DLD1 (cell line): ENCODE results near the gene RSPRY1.
"Not testable (repeated sequence)": the region's sequence is repeated elsewhere in the genome, so short reads cannot be mapped to it uniquely, and the experiment has no call there.

Experiments used
- in situ Hi-C: cut with HindIII; loops from 2 replicates; pipeline ENCODE4 v1.10.0; 2017; ENCODE audit warnings: low sequenced_read_pairs

The RSPRY1 gene

DNA sequence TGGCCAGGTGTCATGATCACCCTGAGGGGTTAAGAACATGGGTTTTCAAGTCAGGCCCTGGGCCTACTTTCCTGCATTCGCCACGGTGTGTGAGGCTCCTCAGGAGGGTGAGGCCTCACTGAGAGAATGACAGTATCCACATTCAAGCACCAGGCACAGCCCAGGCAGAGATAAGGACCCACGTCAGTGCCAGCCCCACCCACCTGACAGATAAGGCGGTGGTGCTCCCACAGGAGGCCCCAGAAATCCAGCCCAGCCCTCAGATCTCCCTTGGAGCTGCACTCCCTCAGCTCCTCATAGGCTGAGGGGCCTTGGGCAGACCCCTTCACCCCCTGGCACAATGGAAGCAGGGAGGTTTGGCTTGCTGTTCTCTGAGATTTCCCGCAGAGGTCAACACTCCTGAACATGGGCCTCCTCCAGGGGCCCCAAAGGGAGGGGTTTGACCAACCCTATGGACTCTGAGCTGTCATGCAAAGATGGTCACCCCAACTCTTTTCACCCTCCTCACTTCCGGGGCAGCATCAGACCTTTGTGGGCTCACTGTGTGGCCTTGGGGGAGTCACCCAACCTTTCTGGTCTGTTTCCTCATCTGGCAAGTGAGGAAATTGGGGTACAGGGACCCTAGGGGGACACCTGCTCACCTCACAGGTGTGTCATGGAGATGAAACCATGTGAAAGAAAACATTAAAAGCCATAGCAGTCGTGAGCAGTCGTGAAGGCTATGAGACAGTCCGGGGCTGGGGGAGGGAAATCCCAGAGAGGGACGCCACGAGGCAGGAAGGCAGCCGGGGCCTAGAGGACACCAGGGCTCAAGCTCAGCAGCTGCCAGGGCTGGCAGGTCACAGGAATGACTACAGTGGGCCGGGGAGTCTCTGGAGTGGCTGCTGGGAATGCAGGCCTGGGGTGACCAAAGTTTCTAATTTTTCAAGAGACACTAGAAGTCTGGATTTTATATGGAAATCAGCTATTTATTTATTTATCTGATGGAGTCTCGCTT, 83.0 kb downstream of the RSPRY1 start:
- in situ Hi-C loops: no loop called here

DNA sequence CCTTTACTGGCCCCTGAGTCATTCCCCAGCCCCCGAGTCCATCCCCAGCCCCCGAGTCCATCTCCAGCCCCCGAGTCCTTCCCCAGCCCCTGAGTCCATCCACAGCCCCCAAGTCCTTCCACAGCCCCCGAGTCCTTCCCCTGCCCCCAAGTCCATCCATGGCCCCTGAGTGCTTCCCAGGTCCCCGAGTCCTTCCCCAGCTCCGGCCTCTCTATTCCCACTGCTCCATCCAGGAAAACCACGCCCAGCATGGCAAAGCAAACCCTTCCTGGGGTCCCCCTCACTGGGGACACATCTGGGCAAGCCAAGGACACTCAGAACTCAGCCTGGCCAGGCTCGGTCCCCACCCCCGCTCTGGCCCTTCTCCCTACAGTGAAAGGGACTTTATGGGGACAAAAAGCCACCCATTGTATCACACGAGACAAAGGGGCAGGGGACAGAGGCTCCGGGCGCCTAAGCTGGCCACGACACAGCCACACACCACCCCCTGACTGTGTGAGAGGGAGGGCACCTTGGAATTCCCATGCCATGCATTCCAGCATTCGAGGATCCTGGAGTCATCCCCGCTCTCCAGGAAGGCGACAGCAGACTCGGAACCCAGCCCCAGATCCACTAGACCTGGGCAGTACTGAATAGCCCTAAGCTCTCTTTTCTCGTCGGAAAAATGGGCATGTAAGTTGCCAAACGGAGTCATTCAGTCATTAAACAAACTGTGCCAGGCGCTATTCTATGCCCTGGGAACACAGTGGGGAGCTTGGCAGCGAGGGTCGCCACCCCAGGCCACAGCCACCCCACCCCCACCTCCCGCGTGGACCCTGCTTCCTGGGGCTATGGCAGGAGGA, 84.3 kb downstream of the RSPRY1 start:
- in situ Hi-C loops: no loop called here

DNA sequence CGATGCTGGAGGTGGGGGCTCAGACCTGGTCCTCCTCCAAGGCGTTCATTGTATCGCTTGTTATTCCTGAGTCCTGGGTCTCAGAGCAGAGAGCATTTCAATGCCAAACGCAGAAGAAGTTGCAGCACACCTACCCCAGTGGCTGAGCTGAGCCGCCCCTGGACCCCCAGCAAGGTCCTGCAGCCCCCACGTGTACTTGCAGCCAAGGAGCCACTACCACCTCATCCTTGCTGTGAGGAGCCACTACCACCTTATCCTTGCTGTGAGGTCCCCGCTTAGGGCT, 84.9 kb downstream of the RSPRY1 start:
- in situ Hi-C loops: no loop called here

DNA sequence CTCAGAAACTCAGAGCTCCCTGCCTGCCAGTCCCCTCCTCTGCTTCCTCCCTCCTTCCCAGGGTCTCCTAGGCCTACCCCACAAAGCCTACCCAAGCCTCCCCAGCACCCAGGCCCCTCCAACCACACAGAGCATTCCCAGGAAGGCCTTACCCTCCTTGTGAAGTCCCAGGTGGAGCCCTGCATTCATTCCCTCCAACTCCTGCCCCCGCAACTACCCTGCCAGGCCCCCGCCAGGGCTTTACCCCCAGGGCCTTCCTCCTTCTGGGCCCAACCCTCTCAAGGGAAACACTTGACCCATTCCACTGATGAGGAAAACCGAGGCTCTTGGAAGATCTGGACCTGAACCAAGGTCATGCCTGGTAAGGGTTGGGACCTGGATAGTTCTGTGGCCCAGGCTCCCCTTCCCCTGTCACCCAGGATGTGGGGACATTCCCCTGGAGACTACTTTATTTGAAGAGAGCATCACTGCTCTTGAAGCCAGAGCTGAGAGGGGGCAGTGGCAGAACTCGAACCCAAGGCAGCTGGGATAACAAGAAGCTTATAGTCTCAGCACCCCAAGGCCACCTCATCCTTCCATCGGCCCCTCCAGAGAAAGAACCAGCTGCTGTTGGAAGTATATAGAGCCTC, 85.9 kb downstream of the RSPRY1 start:
- in situ Hi-C loops: no loop called here

DNA sequence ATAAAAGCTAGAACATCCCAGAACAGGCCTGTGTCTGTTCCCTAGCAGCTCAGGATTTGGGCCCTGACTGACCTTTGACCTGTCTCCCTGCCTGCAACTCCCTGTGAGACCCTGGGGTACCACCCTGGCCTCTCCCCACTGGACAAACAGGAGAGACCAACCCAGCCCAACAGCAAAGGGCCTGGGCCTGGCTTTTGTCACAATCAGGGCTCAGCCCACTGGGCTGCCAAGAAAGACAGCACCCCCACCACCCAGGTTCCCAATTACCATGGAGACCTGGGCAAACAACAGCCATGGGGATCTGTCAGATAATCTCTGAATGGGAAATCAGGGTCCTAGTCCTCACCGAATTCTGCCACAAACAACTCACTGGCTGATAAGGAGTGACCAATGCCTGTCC, 87.2 kb downstream of the RSPRY1 start:
- in situ Hi-C loops: no loop called here

DNA sequence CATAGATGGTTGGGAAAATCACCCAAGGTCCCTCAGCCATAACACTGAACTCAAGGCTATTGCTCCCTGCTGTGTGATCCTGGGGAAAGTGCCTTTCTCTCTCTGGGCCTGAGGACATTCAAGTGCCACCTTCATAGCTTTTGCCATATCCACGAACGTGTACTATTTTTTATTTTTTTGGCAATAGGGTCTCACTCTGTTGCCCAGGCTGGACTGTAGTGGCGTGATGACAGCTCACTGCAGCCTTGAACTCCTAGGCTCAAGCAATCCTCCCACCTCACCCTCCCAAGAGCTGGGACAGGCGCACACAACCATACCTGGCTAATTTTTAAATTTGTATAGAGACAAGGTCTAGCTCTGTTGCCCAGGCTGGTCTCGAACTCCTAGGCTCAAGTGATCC, 87.7 kb downstream of the RSPRY1 start:
- in situ Hi-C loops: no loop called here

DNA sequence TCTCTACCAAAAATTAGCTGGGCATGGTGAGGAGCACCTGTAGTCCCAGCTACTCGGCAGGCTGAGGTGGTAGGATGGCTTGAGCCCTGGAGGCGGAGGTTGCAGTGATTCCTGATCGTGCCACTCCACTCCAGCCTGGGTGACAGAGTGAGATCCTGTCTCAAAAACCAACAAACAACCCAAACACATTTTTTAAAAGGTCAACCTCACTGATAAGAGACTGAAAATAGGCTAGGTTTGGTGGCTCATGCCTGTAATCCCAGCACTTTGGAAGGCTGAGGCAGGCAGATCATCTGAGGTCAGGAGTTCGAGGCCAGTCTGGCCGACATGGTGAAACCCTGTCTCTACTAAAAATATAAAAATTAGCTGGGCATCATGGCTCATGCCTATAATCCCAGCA, 89.8 kb downstream of the RSPRY1 start:
- in situ Hi-C loops: not testable (repeated sequence)

DNA sequence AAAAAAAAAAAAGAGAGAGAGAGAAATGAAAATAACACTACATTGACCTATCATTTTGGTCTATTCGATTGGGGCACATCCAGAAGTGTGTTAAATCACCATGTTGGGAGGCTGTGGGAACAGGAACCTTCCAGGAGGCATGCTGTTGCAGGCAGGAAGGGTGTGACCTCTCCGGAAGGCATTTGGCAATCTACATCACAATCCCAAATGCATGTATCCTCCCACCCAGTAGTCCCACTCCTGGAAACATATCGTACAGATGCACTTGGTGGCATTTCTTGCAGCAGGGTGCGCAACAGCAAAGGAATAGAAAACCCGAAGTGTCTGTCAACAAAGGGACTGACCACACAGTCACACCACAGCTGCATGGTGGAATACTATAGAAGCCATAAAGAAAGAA, 90.5 kb downstream of the RSPRY1 start:
- in situ Hi-C loops: no loop called here

DNA sequence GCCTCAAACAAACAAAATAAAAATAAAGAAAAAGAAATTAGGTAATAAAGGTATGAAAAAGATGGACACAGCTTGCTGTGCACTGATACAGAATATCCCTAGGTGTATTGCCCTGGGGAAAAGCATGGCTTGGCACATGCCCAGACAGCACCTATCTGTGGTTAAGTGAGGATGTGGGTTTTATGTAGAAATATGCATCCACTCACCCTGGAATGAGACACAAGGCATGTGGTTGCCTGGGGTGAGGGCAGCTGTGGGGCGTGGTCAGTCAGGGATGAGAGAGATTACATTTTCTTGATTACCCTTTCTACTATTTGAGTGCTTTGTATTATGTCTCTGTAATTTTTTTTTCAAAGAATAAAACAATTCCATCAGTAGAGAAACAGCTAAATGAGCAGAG, 91.5 kb downstream of the RSPRY1 start:
- in situ Hi-C loops: no loop called here

DNA sequence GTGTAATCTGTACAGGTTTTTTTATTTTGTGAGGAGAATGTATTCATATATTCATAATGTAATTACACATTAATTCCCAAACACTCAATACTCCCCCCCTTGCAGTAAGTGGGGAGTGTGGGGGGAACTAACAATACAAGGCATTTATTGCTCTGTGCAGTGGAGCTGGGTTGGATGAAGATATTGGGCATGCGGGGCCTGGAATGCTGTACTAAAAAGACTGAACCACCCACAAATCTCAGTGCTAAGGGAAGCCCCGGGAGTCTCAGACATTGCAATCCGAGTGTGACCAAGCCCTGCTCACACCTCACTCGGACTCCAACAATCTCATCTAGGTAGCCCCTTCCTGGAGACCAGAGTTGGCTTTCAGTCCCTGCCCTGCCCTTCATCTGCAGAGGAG, 92.4 kb downstream of the RSPRY1 start:
- in situ Hi-C loops: no loop called here

DNA sequence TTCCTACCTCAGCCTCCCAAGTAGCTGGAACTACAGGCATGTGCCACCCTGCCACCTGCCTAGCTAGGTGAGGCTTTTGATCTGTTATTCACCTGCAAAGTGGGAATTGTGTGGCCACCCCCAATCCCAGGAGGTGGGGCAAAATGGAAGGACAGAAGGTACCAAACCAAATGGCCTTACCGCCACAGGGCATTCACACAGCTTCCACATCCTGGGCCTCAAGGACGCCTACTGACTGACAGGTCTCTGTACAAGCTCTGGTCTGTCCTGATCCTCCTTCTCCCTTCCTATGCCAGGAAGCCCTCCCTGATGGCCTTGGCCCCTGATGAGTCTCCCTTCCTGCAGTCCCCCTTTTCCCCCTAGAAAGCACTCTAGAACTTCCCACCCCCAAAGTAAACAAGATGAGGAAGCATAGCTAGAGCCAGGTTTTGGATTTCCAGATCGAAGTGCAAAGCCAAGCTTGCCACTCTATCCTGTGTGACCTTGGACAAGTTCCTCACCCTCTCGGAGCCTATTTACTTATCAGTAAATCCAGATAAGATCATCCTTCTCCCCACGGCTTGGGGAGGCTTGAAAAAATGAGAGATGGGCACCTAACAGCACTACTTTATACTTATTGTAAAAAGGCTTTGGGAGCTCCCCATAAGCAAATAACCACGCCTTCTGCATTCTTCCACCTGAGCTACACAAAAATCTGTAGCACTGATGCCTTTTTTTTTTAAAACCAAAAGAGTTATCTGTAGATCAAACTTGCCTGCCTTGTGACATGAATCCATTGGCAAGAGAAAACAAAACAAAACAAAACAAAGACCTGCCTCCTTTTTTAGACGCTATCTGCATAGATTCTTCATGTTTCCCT, 93.9 kb downstream of the RSPRY1 start:
- in situ Hi-C loops: no loop called here

DNA sequence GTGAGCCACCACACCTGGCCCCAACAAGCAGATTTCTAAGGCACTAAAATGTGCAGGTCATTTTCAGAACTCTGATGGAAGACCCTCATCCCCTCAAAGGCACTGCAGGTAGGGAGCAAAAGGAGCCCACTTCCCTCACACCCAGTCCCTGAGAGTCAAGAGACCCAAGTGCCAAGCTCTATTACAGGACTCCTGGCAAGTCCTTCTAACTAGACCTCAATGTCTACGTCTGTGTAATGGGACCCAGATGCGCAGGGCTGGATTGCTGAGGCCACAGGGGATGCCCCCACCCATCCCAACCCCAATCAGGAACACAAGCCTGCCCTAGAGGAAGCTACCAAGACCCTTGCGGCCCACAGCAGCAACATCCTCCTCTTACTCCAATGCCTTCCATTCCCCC, 95.7 kb downstream of the RSPRY1 start:
- in situ Hi-C loops: no loop called here

DNA sequence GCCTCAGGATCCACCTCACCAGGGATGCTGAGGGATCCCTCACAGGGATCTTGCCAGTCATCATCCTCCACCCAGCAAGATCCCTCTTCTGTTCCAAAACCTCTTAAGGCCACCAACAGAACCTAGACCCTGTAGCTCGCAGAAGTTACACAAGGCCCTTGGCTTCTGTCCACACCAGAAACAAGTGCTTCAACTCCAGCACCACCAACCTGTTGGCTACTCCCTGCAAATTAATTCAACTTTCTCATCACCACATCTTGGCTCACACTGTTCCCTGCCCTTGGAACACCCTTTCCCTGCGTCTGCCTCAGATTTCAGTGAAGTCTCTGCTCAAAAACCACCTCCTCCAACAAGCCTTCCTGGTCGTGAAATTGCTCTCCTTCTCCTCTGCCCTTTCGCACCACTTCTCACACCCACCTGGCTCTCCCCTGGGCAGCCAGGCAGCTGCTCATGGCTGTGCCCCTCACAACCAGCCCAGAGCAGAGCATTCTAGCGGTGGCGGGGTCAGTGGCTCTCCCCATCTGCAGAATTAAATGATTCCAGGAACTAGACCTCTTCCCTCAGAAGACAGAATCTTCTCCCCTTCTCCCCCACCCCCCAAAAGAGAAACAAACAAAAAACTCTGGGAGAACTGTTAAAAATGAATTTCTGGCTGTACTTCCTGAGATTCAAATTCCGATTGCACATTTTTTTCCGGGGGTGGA, 96.5 kb downstream of the RSPRY1 start:
- in situ Hi-C loops: no loop called here

DNA sequence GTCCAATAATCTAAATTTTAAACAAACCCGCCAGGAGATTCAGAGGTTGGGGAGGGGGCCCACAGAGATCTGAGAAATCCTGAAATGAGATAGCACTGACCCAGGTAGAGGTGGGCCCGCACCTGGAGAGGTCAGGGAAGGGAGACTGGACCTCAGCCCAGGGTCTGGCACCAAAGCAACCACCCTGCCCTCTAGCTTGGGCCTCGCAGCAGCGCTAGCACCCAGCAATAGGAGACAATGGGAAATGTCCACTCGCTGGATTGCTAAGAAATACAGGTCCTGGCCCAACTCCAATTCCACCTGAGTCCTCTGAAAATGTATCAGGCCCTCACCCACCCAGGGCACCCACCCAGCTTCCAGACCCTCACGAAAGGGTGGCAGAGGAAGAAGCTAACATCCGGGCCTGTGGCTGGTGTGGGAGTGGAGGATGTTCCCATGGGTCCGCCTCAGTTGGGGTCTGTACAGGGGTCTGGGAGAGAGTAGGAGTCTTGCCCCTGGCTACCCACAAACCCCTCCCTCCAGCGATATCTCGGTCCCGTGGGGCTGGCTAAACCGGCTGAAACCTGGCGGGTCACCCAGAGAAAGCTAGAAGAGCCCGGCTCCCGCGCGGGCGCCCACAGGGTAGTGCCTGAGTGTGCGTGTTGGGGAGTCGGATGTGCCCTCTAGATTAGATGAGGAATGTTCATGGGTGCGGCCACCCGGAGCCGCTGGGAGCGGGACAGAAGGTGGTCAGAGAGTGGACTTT, 97.3 kb downstream of the RSPRY1 start:
- in situ Hi-C loops: no loop called here

DNA sequence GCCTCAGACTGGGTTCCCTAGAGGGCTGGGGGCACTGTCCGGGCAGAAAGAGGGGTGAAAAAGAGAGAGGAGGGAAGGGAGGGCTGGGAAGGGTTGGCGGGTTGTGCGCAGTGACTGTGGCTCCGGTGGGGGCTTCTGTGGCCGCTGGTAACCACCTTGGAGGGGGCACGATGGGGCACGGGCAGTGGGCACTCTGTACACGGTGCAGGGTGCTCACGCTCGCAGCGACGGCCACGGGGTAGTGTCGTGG, 97.8 kb downstream of the RSPRY1 start:
- in situ Hi-C loops: no loop called here

DNA sequence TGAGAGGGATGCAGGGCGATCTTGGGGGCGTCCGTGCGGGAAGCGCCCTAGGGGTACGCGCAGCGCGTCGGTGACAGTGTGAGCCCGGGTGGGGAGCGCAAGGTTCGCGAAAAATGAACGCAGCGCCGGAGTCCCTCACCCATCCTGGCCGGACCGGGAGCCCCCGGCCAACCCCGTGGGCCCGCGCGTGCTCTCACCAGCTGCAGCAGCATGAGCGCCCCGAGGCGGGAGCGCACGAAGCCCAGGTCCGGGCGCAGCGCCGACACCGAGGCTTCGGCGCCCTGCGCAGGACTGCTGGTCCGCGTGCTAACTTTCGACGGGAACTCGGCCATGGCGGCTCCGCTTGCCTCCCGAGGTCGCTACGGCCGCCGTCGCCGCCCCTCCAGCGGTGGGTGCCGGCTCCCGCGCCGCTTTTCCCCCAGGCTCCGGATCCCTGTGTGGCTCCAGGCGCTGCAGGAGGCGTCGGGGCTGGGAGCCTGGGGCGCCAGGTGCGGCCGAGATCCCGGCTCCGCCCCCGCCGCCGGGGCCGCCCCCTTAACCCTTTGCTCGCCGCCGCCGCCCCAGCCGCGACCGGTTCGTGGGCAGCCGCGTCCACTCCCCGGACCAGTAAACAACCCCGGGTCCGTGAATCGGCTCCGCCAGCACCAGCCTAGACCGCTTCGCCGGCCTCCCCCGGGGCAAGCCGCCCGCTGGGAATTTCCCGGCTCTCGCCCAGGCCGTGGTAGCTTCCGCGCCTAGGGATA, 98.3 kb downstream of the RSPRY1 start, which contains the start of gene PLLP:
Gene PLLP, minus strand, starts transcription at position 464 of the 743 bp plus-strand sequence. Its CDS starts 132 bp downstream, at position 332.
- in situ Hi-C loops: no loop called here

DNA sequence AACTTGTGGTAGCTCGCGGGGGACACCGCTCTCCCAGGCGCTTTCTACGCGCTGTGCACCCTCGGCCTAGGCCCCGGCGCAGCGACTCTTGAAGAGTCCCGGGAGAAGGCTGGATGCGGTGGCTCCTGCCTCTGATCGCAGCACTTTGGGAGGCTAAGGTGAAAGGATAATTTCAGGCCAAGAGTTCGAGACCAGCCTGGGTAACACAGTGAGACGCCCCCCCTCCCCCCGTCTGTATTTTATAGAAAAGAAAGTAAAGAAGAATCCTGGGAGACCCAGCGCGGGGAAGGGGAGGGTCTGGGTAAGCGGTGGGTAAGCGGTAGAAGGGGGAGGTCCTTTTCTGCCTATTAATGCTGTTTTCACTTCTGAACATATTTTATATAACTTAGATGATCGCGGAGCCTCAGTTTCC, 98.8 kb downstream of the RSPRY1 start:
- in situ Hi-C loops: no loop called here

DNA sequence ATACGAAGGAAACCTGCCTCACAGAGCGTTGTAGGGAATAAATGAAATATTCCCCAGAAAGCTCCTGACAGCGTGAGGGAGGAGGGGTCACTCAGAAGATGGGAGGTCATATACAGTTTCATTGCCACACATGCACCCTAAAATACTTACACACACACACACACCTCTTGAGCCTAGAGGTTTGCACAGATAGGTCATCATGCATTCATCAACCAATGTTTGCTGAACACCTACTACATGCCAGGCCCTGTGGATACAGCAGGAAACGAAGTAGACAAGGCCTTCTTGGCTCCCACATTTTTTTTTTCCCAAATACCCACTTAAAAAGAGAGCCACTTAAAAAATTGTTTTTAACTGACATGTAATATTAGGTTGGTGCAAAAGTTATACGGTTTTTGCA, 99.2 kb downstream of the RSPRY1 start:
- in situ Hi-C loops: no loop called here
